ENCODE results near the gene AFP.

The AFP gene

DNA sequence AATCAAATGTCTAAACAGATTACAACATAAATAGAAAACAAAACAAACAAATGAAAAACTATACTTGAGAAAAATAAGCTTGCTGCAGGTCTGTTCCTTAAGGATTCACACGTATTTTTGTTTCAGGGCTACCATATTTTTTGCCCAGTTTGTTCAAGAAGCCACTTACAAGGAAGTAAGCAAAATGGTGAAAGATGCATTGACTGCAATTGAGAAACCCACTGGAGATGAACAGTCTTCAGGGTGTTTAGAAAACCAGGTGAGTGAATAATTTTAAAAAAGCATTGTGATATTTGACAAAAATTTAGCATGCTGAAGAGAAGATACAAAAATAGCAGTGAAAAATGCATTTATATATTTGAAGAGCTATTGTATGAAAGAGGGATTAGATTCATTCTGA, 2.0 kb downstream of the AFP start:
- DNase-seq, result no peak
- H3K4me2 ChIP-seq (ENCODE audit: insufficient read depth, low read length), result no peak overlapping the region
- H4K20me1 ChIP-seq (ENCODE audit: insufficient read depth, low read length), result no peaks in the 10 kb centered on the region
- H3K27me3 ChIP-seq (ENCODE audit: insufficient read depth, low read length, poor library complexity), result no peaks in the 10 kb centered on the region
- H2AFZ ChIP-seq (ENCODE audit: low read depth, low read length), result no peak overlapping the region
- H3K79me2 ChIP-seq (ENCODE audit: insufficient read depth, low read length), result no peaks in the 10 kb centered on the region
- TF ChIP-seq, protein P1, sequence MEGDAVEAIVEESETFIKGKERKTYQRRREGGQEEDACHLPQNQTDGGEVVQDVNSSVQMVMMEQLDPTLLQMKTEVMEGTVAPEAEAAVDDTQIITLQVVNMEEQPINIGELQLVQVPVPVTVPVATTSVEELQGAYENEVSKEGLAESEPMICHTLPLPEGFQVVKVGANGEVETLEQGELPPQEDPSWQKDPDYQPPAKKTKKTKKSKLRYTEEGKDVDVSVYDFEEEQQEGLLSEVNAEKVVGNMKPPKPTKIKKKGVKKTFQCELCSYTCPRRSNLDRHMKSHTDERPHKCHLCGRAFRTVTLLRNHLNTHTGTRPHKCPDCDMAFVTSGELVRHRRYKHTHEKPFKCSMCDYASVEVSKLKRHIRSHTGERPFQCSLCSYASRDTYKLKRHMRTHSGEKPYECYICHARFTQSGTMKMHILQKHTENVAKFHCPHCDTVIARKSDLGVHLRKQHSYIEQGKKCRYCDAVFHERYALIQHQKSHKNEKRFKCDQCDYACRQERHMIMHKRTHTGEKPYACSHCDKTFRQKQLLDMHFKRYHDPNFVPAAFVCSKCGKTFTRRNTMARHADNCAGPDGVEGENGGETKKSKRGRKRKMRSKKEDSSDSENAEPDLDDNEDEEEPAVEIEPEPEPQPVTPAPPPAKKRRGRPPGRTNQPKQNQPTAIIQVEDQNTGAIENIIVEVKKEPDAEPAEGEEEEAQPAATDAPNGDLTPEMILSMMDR (IDR thresholded peaks at IDR 0.05; ENCODE audit: borderline replicate concordance, extremely low read depth, low read length, poor library complexity, severe bottlenecking), result no peak
- TF ChIP-seq EZH2 (IDR thresholded peaks at IDR 0.05; ENCODE audit: borderline replicate concordance, low read depth, low read length, severe bottlenecking), result no peak
- no peak overlapping the region for H3K27ac ChIP-seq (ENCODE audit: low read length)
- no peaks in the 10 kb centered on the region for H3K36me3 ChIP-seq (ENCODE audit: insufficient read depth, low read length)
- no peak overlapping the region for H3K4me3 ChIP-seq (ENCODE audit: low read depth in 1 of 2, low read length in 2 of 2)
- no peak for ATAC-seq (ENCODE audit: insufficient read depth, low read depth)
- no peak overlapping the region for H3K9ac ChIP-seq (ENCODE audit: low read depth, low read length)
- H3K9me3 ChIP-seq (ENCODE audit: insufficient read depth, low read length, severe bottlenecking), result no peaks in the 10 kb centered on the region
- no peaks in the 10 kb centered on the region for H3K4me1 ChIP-seq (ENCODE audit: insufficient read depth, low read length)

DNA sequence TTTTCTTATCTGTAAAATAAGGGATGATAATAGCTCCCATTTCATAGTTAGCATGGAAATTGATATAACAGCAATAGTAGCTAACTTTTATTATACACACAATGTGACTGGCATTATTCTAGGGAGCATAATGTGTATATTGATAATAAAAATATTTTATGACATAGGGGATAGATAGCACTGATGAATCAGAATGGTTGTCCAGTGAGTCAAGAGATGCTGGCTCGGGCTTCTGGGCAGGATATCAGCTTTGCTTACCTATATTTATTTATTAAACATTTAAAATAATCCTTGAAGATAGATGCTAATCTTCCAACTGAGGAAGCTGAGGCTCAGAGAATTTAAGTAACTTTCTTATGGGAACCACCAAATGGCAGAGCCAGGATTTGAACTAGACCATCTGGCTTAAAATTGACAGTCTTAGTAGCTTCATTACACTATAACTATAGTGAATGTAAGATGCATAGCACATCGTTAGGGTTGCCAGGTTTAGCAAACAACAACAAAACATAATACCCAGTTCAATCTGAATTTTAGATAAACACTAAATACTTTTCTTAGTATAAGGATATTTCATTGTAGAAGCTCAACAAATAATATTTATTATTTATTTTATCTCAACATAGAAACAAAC, 2.7 kb downstream of the AFP start:
- H3K9ac ChIP-seq (ENCODE audit: low read depth, low read length), result no peak overlapping the region

DNA sequence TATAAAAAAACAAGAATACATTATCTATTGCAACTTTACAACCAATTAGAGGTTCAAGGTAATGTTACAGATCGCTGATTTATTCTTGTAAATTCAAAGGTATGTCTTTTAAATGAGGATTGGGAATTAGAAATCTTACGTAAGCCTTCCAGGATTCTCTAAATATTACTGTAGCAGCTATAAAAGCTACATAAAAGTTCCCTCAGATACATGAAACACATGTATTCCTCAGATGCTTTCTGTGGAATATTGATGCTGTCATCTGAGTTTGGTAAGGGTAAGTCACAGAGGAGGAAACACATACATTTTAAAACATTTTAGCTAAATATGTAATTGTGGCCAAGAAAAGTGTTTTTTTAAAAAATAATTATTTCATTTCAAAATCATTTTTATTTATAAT, 3.4 kb downstream of the AFP start:
- Histone ChIP-seq H4K20me1 (ENCODE audit: insufficient read depth, low read length) (no peaks in the 10 kb centered on the region), H3K9ac (ENCODE audit: low read depth, low read length) (no peak overlapping the region), H3K9me3 (ENCODE audit: insufficient read depth, low read length, severe bottlenecking) (no peaks in the 10 kb centered on the region), H3K4me1 (ENCODE audit: insufficient read depth, low read length) (no peaks in the 10 kb centered on the region), H3K36me3 (ENCODE audit: insufficient read depth, low read length) (no peaks in the 10 kb centered on the region), H3K4me2 (ENCODE audit: insufficient read depth, low read length) (no peak overlapping the region), H3K27ac (ENCODE audit: low read length) (no peak overlapping the region), H2AFZ (ENCODE audit: low read depth, low read length) (no peak overlapping the region), H3K27me3 (ENCODE audit: insufficient read depth, low read length, poor library complexity) (no peaks in the 10 kb centered on the region), H3K4me3 (ENCODE audit: low read depth in 1 of 2, low read length in 2 of 2) (no peak overlapping the region), H3K79me2 (ENCODE audit: insufficient read depth, low read length) (no peaks in the 10 kb centered on the region)
- no peak for DNase-seq
- no peak for ATAC-seq (ENCODE audit: insufficient read depth, low read depth)
- TF ChIP-seq EZH2 (IDR thresholded peaks at IDR 0.05; ENCODE audit: borderline replicate concordance, low read depth, low read length, severe bottlenecking), result no peak

More for the DNA sequence above, 2.7 kb downstream of the AFP start:
- H3K27ac ChIP-seq (ENCODE audit: low read length), result no peak overlapping the region
- DNase-seq, result no peak
- H3K4me2 ChIP-seq (ENCODE audit: insufficient read depth, low read length), result no peak overlapping the region
- no peaks in the 10 kb centered on the region for H3K79me2 ChIP-seq (ENCODE audit: insufficient read depth, low read length)
- H3K4me1 ChIP-seq (ENCODE audit: insufficient read depth, low read length), result no peaks in the 10 kb centered on the region
- H3K36me3 ChIP-seq (ENCODE audit: insufficient read depth, low read length), result no peaks in the 10 kb centered on the region
- no peak overlapping the region for H3K4me3 ChIP-seq (ENCODE audit: low read depth in 1 of 2, low read length in 2 of 2)
- H2AFZ ChIP-seq (ENCODE audit: low read depth, low read length), result no peak overlapping the region
- H3K27me3 ChIP-seq (ENCODE audit: insufficient read depth, low read length, poor library complexity), result no peaks in the 10 kb centered on the region
- no peaks in the 10 kb centered on the region for H3K9me3 ChIP-seq (ENCODE audit: insufficient read depth, low read length, severe bottlenecking)
- TF ChIP-seq EZH2 (IDR thresholded peaks at IDR 0.05; ENCODE audit: borderline replicate concordance, low read depth, low read length, severe bottlenecking), result no peak
- TF ChIP-seq, protein P1 (IDR thresholded peaks at IDR 0.05; ENCODE audit: borderline replicate concordance, extremely low read depth, low read length, poor library complexity, severe bottlenecking), result no peak
- no peaks in the 10 kb centered on the region for H4K20me1 ChIP-seq (ENCODE audit: insufficient read depth, low read length)
- no peak for ATAC-seq (ENCODE audit: insufficient read depth, low read depth)

DNA sequence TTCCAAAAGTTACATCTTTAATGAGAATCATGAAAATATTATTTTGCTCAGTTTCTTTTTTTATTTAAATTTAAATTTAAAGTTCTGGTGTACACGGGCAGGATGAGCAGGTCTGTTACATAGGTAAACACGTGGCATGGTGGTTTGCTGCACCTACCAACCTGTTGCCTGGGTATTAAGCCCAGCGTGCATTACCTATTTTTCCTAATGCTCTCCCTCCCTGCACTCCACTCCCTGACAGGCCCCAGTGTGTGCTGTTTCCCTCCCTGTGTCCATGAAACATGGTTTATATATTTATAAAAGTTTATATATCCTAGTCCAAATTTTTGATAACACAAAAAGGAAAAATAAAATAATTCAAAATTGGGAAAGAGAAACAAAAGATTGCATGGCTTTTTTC, 4.0 kb downstream of the AFP start:
- H2AFZ ChIP-seq (ENCODE audit: low read depth, low read length), result no peak overlapping the region
- H3K79me2 ChIP-seq (ENCODE audit: insufficient read depth, low read length), result no peaks in the 10 kb centered on the region
- no peak for TF ChIP-seq EZH2 (IDR thresholded peaks at IDR 0.05; ENCODE audit: borderline replicate concordance, low read depth, low read length, severe bottlenecking)
- TF ChIP-seq, protein P1 (IDR thresholded peaks at IDR 0.05; ENCODE audit: borderline replicate concordance, extremely low read depth, low read length, poor library complexity, severe bottlenecking), result no peak
- no peaks in the 10 kb centered on the region for H3K36me3 ChIP-seq (ENCODE audit: insufficient read depth, low read length)
- H3K27ac ChIP-seq (ENCODE audit: low read length), result no peak overlapping the region
- no peaks in the 10 kb centered on the region for H3K4me1 ChIP-seq (ENCODE audit: insufficient read depth, low read length)
- H3K4me3 ChIP-seq (ENCODE audit: low read depth in 1 of 2, low read length in 2 of 2), result no peak overlapping the region
- H3K27me3 ChIP-seq (ENCODE audit: insufficient read depth, low read length, poor library complexity), result no peaks in the 10 kb centered on the region
- ATAC-seq (ENCODE audit: insufficient read depth, low read depth) (no peak), DNase-seq (no peak)
- no peak overlapping the region for H3K4me2 ChIP-seq (ENCODE audit: insufficient read depth, low read length)
- H3K9me3 ChIP-seq (ENCODE audit: insufficient read depth, low read length, severe bottlenecking), result no peaks in the 10 kb centered on the region
- H3K9ac ChIP-seq (ENCODE audit: low read depth, low read length), result no peak overlapping the region
- no peaks in the 10 kb centered on the region for H4K20me1 ChIP-seq (ENCODE audit: insufficient read depth, low read length)
